NCI-H460 (cell line): ENCODE results near the gene ZNF496. TPM values are rescaled to one million over a fixed set of nuclear protein-coding genes. Genes with fewer than 3 reads are reported as not detected.
"Not testable (repeated sequence)": the region's sequence is repeated elsewhere in the genome, so short reads cannot be mapped to it uniquely, and the experiment has no call there.

Experiments used
- DNase-seq: peaks from one replicate; pipeline ENCODE4 v3.0.0-alpha.2; 2016; ENCODE audit warnings: low read depth; ENCODE audit errors: extremely low read depth
- total RNA-seq: library from RNA; depleted of rRNA; stranded (reverse); fragments of >200 nt; shearing (Covaris generic); gene quantifications from 2 replicates; pipeline ENCODE4 v1.2.3, GENCODE V29; 2014

The ZNF496 gene
- total RNA-seq, 1 experiment from 2014 or later: 30.2 TPM

- DNase-seq: no peak
These were observed 28.6 kb upstream of the ZNF496 start for GRCh38 chr1:247360116-247360898.

GRCh38 chr1:247359559-247359958 is 27.9 kb upstream of the ZNF496 start:
- no peak for DNase-seq

- no peak for DNase-seq
These were observed 27.3 kb upstream of the ZNF496 start for GRCh38 chr1:247358920-247359319.

- DNase-seq: no peak
These were observed 26.1 kb upstream of the ZNF496 start for GRCh38 chr1:247357781-247358211.

GRCh38 chr1:247357052-247357780 is 25.5 kb upstream of the ZNF496 start:
- no peak for DNase-seq

GRCh38 chr1:247355160-247355559 is 23.5 kb upstream of the ZNF496 start:
- not testable (repeated sequence) for DNase-seq

- DNase-seq: no peak
These were observed 20.5 kb upstream of the ZNF496 start for GRCh38 chr1:247352175-247352574.

- DNase-seq: no peak
These were observed 18.9 kb upstream of the ZNF496 start for GRCh38 chr1:247350587-247350986.

- no peak for DNase-seq
These were observed 16.0 kb upstream of the ZNF496 start for GRCh38 chr1:247347477-247348222.

GRCh38 chr1:247345881-247346280 is 14.2 kb upstream of the ZNF496 start:
- no peak for DNase-seq

GRCh38 chr1:247343801-247344200 is 12.1 kb upstream of the ZNF496 start:
- no peak for DNase-seq

GRCh38 chr1:247338723-247339275 is 7.1 kb upstream of the ZNF496 start:
- no peak for DNase-seq

GRCh38 chr1:247337961-247338360 is 6.3 kb upstream of the ZNF496 start:
- no peak for DNase-seq

GRCh38 chr1:247337250-247337746 is 5.6 kb upstream of the ZNF496 start:
- no peak for DNase-seq

GRCh38 chr1:247336390-247336789 is 4.7 kb upstream of the ZNF496 start:
- DNase-seq: no peak

- no peak for DNase-seq
These were observed 4.2 kb upstream of the ZNF496 start for GRCh38 chr1:247335882-247336281.

GRCh38 chr1:247334378-247335133 is 2.9 kb upstream of the ZNF496 start:
- DNase-seq: no peak

GRCh38 chr1:247332623-247333361 is 1.1 kb upstream of the ZNF496 start:
- no peak for DNase-seq

GRCh38 chr1:247332215-247332622 is 552 bp upstream of the ZNF496 start:
- peak; percentile 24 for DNase-seq
